ENCODE data around the gene GPALPP1. TPM values are rescaled to one million over a fixed set of nuclear protein-coding genes. Genes with fewer than 3 reads are reported as not detected.

Gene GPALPP1
- total RNA-seq, 1 experiment from 2014 or later, result 17.0 TPM

DNA sequence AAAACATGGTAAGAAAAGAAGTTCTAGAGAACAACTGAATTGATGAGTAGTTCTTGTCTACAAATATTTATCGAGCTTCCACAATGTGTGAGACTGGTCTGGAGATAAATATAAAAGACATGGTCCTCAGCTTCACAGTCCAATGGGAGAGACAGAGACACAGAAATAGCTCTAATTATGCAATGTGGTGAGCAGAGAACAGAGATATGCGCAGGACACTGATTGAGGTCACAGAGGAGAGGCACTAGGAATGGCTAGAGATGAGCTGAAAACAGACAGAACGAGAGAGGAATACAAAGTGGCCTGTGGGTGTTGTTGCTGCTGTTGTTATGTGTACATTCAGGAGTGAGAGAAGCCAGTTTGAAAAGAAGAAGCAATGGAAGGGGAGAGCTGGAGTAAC lies 53.2 kb downstream of the GPALPP1 start:
- ATAC-seq (no peak), DNase-seq (no peak)
- Histone ChIP-seq H3K4me1 (ENCODE audit: insufficient read depth, low read length) (peaks cover 2% of the 10 kb centered on the region; the same call in 1 of the 2 replicates), H2AFZ (ENCODE audit: low read length) (no peak overlapping the region), H3F3A (ENCODE audit: low read length, unreplicated experiment) (no peaks in the 10 kb centered on the region), H3K9me2 (replicated peaks; ENCODE audit: low read length) (no peaks in the 10 kb centered on the region), H3K9me3 (ENCODE audit: low read length) (no peaks in the 10 kb centered on the region), H3K4me2 (ENCODE audit: low read length) (no peak overlapping the region), H3K4me3 (ENCODE audit: low read length) (no peak overlapping the region), H3K27me3 (ENCODE audit: low read length) (no peaks in the 10 kb centered on the region), H3K27ac (ENCODE audit: low read length) (no peak overlapping the region), H3K79me2 (ENCODE audit: low read length) (no peaks in the 10 kb centered on the region), H3K9ac (ENCODE audit: low read length) (no peak overlapping the region), H4K20me1 (ENCODE audit: low read length) (no peaks in the 10 kb centered on the region), H3K36me3 (ENCODE audit: low read depth, low read length) (no peaks in the 10 kb centered on the region)
- intact Hi-C loops (cut with micrococcal nuclease), result no loop called here
- BruUV-seq (replicated peaks), result no TSS peak
- POLR2A ChIA-PET (ENCODE audit: unreplicated experiment), result interaction anchor here (0.7 kb wide), 1 partner anchor 62 kb away, joined by 3 read pairs; no protein-coding TSS in a partner anchor
- TF ChIP-seq EZH2 (IDR thresholded peaks at IDR 0.05; ENCODE audit: low read length, unreplicated experiment) (no peak), EZH2phosphoT487 (IDR thresholded peaks at IDR 0.05; ENCODE audit: borderline replicate concordance, low read length) (no peak)
- TF ChIP-seq, protein P1, sequence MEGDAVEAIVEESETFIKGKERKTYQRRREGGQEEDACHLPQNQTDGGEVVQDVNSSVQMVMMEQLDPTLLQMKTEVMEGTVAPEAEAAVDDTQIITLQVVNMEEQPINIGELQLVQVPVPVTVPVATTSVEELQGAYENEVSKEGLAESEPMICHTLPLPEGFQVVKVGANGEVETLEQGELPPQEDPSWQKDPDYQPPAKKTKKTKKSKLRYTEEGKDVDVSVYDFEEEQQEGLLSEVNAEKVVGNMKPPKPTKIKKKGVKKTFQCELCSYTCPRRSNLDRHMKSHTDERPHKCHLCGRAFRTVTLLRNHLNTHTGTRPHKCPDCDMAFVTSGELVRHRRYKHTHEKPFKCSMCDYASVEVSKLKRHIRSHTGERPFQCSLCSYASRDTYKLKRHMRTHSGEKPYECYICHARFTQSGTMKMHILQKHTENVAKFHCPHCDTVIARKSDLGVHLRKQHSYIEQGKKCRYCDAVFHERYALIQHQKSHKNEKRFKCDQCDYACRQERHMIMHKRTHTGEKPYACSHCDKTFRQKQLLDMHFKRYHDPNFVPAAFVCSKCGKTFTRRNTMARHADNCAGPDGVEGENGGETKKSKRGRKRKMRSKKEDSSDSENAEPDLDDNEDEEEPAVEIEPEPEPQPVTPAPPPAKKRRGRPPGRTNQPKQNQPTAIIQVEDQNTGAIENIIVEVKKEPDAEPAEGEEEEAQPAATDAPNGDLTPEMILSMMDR (conservative IDR thresholded peaks at IDR 0.05; ENCODE audit: low read depth, low read length), result no peak
- CTCF ChIA-PET, result interaction anchor here (0.8 kb wide), 1 partner anchor 63 kb away, joined by 5 read pairs; no protein-coding TSS in a partner anchor

DNA sequence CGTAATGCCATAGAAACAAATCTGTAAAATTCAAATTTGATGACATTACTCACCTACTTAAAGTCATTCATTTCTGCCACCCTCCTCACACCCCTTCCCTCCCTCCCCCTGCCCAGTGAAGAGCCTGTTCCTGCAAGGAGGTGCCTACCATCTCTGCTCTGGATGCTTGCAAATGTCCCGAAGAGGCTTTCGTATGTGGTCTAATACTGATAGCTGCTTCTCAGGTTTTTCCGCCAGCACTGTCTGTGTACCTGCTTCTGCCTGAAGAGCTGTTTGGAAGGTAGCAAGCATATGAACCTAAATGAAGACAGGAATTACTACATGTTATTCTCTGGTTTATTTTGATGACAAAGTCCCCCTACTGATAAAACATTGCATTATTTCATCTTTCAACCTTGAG lies 57.1 kb downstream of the GPALPP1 start:
- no peaks in the 10 kb centered on the region for H3K9me3 ChIP-seq (ENCODE audit: low read length)
- peaks cover 9% of the 10 kb centered on the region; the same call in 1 of the 2 replicates for H3K4me1 ChIP-seq (ENCODE audit: insufficient read depth, low read length)
- ChIA-PET POLR2A (ENCODE audit: unreplicated experiment) (no interaction called here), CTCF (interaction anchor here (0.5 to 2.2 kb wide), 5 partner anchors 20 to 1089 kb away, joined by 3 to 23 read pairs (median 13); no protein-coding TSS in a partner anchor)
- H3K36me3 ChIP-seq (ENCODE audit: low read depth, low read length), result no peaks in the 10 kb centered on the region
- no peak for DNase-seq
- no peak overlapping the region for H3K9ac ChIP-seq (ENCODE audit: low read length)
- H3K27ac ChIP-seq (ENCODE audit: low read length), result no peak overlapping the region
- H3F3A ChIP-seq (ENCODE audit: low read length, unreplicated experiment), result no peaks in the 10 kb centered on the region
- no peaks in the 10 kb centered on the region for H3K79me2 ChIP-seq (ENCODE audit: low read length)
- no TSS peak for BruUV-seq (replicated peaks)
- peak overlapping the region; percentile 60; the same call in 1 of the 2 replicates for H3K4me3 ChIP-seq (ENCODE audit: low read length)
- H3K9me2 ChIP-seq (replicated peaks; ENCODE audit: low read length), result no peaks in the 10 kb centered on the region
- ATAC-seq, result no peak; the same call in 1 of the 2 replicates
- no peaks in the 10 kb centered on the region for H4K20me1 ChIP-seq (ENCODE audit: low read length)
- TF ChIP-seq EZH2phosphoT487 (IDR thresholded peaks at IDR 0.05; ENCODE audit: borderline replicate concordance, low read length), result no peak
- TF ChIP-seq, protein P1 (conservative IDR thresholded peaks at IDR 0.05; ENCODE audit: low read depth, low read length), result no peak
- no peak for TF ChIP-seq EZH2 (IDR thresholded peaks at IDR 0.05; ENCODE audit: low read length, unreplicated experiment)
- H3K4me2 ChIP-seq (ENCODE audit: low read length), result peak overlapping the region; percentile 79
- peak overlapping the region; percentile 91; the same call in 1 of the 2 replicates for H2AFZ ChIP-seq (ENCODE audit: low read length)
- intact Hi-C loops (cut with micrococcal nuclease), result loop anchor here (5.0 kb wide), 1 partner anchor 171 kb away; no protein-coding TSS in a partner anchor
- no peaks in the 10 kb centered on the region for H3K27me3 ChIP-seq (ENCODE audit: low read length)

Measured in PC-3 (cell line).